HG03571 (cell line): Measurements from ENCODE around the gene SH3BGRL2.
"Not testable (repeated sequence)": the region's sequence is repeated elsewhere in the genome, so short reads cannot be mapped to it uniquely, and the experiment has no call there.

ENCODE experiments used
- ATAC-seq: cut with Tn5 transposase; IDR thresholded peaks from one replicate; pipeline ENCODE4 v1.9.1; 2021; ENCODE audit not compliant: unreplicated experiment

Gene SH3BGRL2

DNA sequence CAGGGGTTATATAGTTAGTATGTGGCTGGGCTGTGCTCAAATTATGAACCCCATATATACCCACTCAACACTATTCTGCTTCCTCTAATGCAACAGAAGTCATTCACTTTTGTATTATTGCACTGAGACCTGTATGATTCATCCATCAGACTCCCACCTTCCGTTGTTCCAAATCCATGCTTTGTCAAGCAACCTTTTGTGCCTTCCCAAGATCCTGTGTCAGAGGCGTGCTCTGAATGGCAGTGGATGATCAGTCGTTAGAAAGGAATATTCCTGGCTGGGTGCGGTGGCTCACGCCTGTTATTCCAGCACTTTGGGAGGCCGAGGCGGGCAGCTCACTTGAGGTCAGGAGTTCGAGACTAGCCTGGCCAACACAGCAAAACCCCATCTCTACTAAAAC is 103.2 kb downstream of the SH3BGRL2 start:
- ATAC-seq: no peak

DNA sequence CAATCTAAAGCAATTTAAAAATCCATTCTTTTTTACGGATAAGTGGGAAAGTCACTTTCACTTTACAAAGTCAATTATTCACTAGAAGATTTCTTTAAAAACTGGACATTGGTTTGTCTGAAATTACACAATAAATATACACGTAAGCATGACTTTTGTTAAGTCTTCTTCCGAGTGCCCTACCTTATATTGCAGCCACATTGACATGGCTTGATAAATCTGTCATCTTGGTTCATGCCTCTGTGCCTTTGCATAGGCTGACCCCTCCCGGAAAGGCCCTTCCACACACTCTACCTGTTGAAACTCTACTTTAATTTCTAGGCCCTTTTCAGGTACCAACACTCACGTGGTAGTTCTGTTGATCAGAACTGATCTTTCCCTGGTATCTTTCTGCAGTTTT is 104.1 kb downstream of the SH3BGRL2 start:
- ATAC-seq: no peak

DNA sequence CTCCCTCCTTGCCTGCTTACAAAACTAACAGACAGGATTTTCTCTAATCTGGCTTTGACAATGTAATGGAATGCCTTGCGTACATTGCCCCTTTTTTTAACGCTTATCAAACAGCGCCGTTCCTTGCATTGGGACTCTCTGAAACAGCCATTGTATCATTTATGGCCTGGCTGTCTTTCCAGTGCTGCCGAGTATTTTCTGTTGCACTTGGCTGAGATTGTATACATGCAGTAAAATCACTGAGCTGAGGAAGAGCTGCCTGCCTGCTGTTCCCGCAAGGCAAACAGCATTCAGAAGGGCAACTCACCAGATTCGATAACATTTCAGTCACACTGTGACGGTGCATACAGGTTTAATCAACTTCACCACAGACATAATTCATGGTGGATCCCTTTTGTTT is 106.0 kb downstream of the SH3BGRL2 start:
- ATAC-seq: no peak

DNA sequence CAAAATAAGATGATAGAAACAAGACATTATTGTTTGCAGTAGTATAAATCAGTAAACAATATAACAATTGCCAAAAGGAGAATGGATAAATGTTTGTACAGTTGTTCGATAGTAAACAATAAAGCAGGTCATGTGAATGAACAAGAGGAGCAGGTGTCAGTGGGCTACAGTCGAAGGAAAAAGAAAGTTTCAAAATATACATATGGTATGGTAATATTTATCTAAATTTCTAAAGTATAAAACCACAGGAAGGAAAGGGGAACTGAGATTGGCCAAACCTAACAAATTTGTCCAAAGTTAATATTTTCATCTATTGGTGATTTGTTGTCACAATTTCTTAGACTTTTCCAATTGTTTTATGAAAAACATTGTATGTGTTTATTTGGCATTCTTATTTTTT is 110.9 kb downstream of the SH3BGRL2 start:
- no peak for ATAC-seq

DNA sequence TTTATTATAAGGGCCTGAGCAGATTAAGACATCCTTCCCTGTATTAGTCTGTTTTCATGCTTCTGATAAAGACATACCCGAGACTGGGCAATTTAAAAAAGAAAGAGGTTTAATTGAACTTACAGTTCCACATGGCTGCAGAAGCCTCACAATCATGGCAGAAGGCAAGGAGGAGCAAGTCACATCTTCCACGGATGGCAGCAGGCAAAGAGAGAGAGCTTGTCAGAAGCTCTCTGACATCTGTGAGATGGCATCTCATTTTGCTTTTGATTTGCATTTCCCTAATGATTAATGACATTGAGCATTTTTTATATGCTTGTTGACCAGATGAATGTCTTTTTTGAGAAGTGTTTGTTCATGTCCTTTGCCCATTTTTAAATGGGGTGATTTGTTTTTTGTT is 114.2 kb downstream of the SH3BGRL2 start:
- ATAC-seq: not testable (repeated sequence)

DNA sequence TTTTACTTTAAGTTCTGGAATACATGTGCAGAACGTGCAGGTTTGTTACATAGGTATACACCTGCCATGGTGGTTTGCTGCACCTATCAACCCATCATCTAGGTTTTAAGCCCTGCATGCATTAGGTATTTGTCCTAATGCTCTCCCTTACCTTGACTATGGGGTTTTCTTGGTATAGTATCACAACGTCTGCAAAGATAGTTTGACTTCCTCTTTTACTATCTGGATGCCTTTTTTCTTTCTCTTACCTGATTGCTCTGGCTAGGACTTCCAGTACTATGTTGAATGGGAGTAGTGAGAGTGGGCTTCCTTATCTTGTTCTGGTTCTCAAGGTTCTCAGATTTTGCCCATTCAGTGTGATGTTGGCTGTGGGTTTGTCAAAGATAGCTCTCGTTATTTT is 115.2 kb downstream of the SH3BGRL2 start:
- not testable (repeated sequence) for ATAC-seq

DNA sequence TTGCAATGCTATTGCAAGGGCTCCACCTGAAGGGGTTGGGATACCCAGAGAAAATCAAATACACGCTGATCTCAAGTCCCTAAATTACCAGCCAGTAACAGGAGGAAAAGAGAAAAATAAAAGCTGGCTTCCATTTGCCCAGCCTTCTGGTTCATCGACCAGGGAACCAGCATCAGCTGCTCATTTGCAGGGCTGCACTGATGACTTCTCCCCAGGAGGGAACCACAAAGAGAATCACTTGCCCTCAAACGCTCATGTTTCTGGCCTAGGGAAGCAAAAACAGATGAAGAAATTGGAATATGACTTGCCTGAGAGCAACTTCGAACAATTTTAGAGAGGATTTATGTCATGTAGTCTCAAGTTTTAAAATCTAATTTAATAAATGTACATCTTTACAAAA is 119.7 kb downstream of the SH3BGRL2 start:
- no peak for ATAC-seq
